ENCODE data around the gene AMOTL1. TPM values are rescaled to one million over a fixed set of nuclear protein-coding genes. Genes with fewer than 3 reads are reported as not detected.

AMOTL1 gene
- polyA plus RNA-seq, 1 experiment: 43.7 TPM

GRCh38 chr11:94796863-94797262 is 28.7 kb downstream of the AMOTL1 start:
- DNase-seq (ENCODE audit: low read depth, low spot score): no peak
- ChIA-PET POLR2A (no interaction called here), CTCF (interaction anchor here (1.0 to 1.4 kb wide), 3 partner anchors 10 to 174 kb away, joined by 3 to 5 read pairs (median 3); no protein-coding TSS in a partner anchor)
- no peaks in the 10 kb centered on the region for H3K27me3 ChIP-seq (ENCODE audit: control insufficient read depth, insufficient read depth, low read length)
- H3K9me3 ChIP-seq (ENCODE audit: control insufficient read depth, insufficient read depth, low read length): no peaks in the 10 kb centered on the region; the same call in 1 of the 2 replicates
- TF ChIP-seq, protein P1, sequence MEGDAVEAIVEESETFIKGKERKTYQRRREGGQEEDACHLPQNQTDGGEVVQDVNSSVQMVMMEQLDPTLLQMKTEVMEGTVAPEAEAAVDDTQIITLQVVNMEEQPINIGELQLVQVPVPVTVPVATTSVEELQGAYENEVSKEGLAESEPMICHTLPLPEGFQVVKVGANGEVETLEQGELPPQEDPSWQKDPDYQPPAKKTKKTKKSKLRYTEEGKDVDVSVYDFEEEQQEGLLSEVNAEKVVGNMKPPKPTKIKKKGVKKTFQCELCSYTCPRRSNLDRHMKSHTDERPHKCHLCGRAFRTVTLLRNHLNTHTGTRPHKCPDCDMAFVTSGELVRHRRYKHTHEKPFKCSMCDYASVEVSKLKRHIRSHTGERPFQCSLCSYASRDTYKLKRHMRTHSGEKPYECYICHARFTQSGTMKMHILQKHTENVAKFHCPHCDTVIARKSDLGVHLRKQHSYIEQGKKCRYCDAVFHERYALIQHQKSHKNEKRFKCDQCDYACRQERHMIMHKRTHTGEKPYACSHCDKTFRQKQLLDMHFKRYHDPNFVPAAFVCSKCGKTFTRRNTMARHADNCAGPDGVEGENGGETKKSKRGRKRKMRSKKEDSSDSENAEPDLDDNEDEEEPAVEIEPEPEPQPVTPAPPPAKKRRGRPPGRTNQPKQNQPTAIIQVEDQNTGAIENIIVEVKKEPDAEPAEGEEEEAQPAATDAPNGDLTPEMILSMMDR (IDR thresholded peaks at IDR 0.05; ENCODE audit: low read depth, low read length): no peak
- peak overlapping the region; percentile 52 for H3K4me3 ChIP-seq (ENCODE audit: low read depth, low read length)
- H3K27ac ChIP-seq (ENCODE audit: low read depth, low read length): no peak overlapping the region

DNA sequence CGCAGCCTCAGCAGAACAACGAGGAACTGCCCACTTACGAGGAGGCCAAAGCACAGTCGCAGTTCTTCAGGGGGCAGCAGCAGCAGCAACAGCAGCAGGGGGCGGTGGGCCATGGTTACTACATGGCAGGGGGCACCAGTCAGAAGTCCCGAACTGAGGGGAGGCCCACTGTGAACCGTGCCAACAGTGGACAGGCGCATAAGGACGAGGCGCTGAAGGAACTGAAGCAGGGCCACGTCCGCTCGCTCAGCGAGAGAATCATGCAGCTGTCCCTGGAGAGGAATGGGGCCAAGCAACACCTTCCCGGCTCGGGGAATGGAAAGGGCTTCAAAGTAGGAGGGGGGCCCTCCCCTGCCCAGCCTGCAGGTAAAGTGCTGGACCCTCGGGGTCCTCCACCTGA is 31.6 kb downstream of the AMOTL1 start:
- POLR2A ChIA-PET: no interaction called here
- no peak for DNase-seq (ENCODE audit: low read depth, low spot score)
- Histone ChIP-seq H3K4me3 (ENCODE audit: low read depth, low read length) (no peak overlapping the region), H3K9me3 (ENCODE audit: control insufficient read depth, insufficient read depth, low read length) (no peaks in the 10 kb centered on the region; the same call in 1 of the 2 replicates), H3K27ac (ENCODE audit: low read depth, low read length) (no peak overlapping the region), H3K27me3 (ENCODE audit: control insufficient read depth, insufficient read depth, low read length) (no peaks in the 10 kb centered on the region)
- CTCF ChIA-PET: no interaction called here
- TF ChIP-seq, protein P1 (IDR thresholded peaks at IDR 0.05; ENCODE audit: low read depth, low read length): no peak

GRCh38 chr11:94800414-94800813 is 32.3 kb downstream of the AMOTL1 start:
- H3K27me3 ChIP-seq (ENCODE audit: control insufficient read depth, insufficient read depth, low read length): no peaks in the 10 kb centered on the region
- ChIA-PET POLR2A (no interaction called here), CTCF (no interaction called here)
- no peak overlapping the region for H3K27ac ChIP-seq (ENCODE audit: low read depth, low read length)
- no peak overlapping the region for H3K4me3 ChIP-seq (ENCODE audit: low read depth, low read length)
- DNase-seq (ENCODE audit: low read depth, low spot score): no peak
- no peaks in the 10 kb centered on the region; the same call in 1 of the 2 replicates for H3K9me3 ChIP-seq (ENCODE audit: control insufficient read depth, insufficient read depth, low read length)
- TF ChIP-seq, protein P1 (IDR thresholded peaks at IDR 0.05; ENCODE audit: low read depth, low read length): no peak

DNA sequence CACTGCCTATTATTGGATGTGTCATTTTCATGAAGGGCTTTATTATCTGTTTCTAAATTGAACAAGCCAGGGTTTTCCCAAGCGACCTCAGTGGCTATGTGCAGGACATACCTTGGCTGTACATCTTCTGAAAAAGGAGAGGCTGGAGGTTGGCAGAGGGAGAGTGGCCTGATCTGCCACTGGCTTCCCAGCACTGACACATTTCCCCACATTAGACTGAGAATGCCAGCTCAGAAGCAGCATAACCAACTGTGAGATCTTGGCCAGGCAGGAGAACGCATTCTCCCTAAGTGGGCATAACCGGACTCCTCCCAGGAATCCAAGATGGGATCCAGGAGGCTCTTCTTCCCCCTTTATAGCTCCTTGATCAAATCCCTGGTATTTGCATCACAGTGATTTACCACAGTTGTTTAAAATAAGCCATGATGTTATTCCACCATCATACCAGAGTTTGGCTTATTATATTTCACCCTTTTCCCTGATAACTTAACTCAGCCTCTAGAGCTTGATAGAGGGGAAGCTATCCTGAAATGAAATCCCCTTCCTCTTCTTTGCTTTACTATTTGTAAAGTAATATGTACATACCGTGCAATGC is 33.8 kb downstream of the AMOTL1 start:
- no peak overlapping the region for H3K4me3 ChIP-seq (ENCODE audit: low read depth, low read length)
- H3K27ac ChIP-seq (ENCODE audit: low read depth, low read length): peak overlapping the region; percentile 48
- TF ChIP-seq, protein P1 (IDR thresholded peaks at IDR 0.05; ENCODE audit: low read depth, low read length): no peak
- H3K27me3 ChIP-seq (ENCODE audit: control insufficient read depth, insufficient read depth, low read length): no peaks in the 10 kb centered on the region
- DNase-seq (ENCODE audit: low read depth, low spot score): no peak
- ChIA-PET CTCF (interaction anchor here (1.0 to 1.4 kb wide), 2 partner anchors 14 to 16 kb away, joined by 3 read pairs; no protein-coding TSS in a partner anchor), POLR2A (no interaction called here)
- H3K9me3 ChIP-seq (ENCODE audit: control insufficient read depth, insufficient read depth, low read length): no peaks in the 10 kb centered on the region; the same call in 1 of the 2 replicates

DNA sequence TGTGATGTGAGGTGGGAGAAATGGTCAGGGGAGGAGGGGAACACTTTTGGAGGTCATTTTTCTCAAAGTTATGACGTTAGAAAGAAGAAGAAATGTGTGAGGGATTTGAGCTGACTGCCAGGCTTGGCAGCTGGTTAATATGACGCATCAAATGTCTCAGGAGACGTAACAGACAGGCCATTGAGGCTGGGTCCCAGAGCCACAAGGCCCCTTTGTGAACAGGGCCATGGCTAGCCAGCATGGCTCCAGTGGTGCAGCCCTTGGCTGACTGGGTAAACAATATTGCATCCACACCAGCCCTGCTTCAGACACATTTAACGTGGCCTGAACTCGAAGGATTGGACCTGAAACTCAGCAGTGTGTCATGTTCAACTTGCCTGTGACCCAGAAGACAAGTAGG is 34.3 kb downstream of the AMOTL1 start:
- ChIA-PET CTCF (interaction anchor here (1.0 to 1.4 kb wide), 2 partner anchors 15 to 16 kb away, joined by 3 read pairs; no protein-coding TSS in a partner anchor), POLR2A (no interaction called here)
- Histone ChIP-seq H3K27ac (ENCODE audit: low read depth, low read length) (no peak overlapping the region), H3K4me3 (ENCODE audit: low read depth, low read length) (no peak overlapping the region), H3K9me3 (ENCODE audit: control insufficient read depth, insufficient read depth, low read length) (no peaks in the 10 kb centered on the region; the same call in 1 of the 2 replicates), H3K27me3 (ENCODE audit: control insufficient read depth, insufficient read depth, low read length) (no peaks in the 10 kb centered on the region)
- TF ChIP-seq, protein P1 (IDR thresholded peaks at IDR 0.05; ENCODE audit: low read depth, low read length): no peak
- no peak for DNase-seq (ENCODE audit: low read depth, low spot score)

Measured in AG04450 (cell line).